Fibroblast of upper back skin (primary cell): ENCODE results near the gene KCNC1.

Experiments used
- DNase-seq: peaks from one replicate; pipeline ENCODE4 v3.0.0-alpha.2; 2013

The KCNC1 gene

DNA sequence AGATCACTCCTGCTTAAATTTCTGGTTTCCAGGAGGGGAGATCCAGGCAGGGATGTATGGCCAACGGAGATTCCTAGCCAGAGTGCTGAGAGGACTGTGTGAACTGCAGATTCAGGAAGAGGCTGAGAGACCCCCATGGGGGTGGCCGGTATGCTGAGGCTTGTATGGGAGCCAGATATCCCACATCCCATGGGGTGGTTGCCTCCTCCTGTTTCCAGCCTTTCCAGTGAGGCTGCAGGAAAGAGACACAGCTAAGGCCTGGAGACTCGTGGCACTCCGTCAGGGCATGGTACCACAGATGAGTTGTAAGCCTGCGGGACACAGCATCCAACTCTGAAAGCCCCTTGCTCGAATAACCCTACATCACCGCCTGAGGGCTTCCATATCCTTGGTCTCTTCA is 16.6 kb upstream of the KCNC1 start:
- no peak for DNase-seq

DNA sequence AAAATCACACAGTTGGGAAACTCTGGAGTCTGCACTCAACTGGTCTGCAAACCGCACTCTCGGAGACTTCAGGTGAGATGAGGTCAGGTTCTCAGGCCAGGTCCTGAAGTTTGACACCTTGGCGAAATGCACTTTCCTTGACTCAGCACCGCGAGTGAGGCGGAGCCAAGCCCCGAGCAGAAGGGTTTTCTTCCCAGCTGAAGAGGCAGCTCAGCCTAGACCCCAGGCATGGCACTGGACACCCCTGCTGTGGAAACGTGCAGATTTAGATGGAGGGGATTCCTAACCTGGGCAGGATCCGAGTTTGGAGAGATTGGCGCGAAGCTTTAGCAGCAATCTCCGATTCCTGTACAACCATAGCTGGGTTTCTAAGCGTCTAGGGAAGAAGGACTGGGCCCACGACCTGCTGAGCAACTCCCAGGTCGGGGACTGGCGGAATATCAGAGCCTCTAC is 16.0 kb upstream of the KCNC1 start:
- DNase-seq = no peak

DNA sequence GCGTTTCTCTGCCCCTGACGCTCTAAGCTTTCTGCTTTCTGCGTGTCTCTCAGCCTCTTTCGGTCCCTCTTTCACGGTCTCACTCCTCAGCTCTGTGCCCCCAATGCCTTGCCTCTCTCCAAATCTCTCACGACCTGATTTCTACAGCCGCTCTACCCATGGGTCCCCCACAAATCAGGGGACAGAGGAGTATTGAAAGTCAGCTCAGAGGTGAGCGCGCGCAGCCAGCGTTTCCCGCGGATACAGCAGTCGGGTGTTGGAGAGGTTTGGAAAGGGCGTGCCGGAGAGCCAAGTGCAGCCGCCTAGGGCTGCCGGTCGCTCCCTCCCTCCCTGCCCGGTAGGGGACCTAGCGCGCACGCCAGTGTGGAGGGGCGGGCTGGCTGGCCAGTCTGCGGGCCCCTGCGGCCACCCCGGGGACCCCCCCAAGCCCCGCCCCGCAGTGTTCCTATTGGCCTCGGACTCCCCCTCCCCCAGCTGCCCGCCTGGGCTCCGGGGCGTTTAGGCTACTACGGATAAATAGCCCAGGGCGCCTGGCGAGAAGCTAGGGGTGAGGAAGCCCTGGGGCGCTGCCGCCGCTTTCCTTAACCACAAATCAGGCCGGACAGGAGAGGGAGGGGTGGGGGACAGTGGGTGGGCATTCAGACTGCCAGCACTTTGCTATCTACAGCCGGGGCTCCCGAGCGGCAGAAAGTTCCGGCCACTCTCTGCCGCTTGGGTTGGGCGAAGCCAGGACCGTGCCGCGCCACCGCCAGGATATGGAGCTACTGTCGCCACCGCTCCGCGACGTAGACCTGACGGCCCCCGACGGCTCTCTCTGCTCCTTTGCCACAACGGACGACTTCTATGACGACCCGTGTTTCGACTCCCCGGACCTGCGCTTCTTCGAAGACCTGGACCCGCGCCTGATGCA is 15.3 kb upstream of the KCNC1 start, which contains the start of gene MYOD1:
MYOD1 (plus strand) TSS at position 544 of the 910 bp plus-strand sequence; CDS start at position 756, 212 bp downstream.
- no peak for DNase-seq

DNA sequence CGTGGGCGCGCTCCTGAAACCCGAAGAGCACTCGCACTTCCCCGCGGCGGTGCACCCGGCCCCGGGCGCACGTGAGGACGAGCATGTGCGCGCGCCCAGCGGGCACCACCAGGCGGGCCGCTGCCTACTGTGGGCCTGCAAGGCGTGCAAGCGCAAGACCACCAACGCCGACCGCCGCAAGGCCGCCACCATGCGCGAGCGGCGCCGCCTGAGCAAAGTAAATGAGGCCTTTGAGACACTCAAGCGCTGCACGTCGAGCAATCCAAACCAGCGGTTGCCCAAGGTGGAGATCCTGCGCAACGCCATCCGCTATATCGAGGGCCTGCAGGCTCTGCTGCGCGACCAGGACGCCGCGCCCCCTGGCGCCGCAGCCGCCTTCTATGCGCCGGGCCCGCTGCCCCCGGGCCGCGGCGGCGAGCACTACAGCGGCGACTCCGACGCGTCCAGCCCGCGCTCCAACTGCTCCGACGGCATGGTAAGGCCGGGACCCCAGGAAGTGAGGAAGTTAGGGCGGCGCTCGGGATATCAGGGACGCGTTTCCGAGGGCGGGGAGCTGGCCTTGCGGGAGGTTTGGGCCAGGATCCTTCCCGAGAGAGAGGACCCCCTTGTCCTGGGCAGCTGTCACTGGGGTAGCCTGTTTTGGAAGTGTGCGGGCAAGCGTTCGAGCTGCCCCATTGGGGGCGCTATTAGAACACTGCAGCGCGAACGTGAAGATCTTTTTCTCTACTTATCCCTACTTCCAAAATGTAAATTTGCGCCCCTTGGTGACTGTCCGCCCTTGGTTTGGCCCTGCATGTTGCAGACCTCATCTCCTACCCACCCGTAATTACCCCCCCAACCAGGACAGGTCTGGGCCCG is 14.4 kb upstream of the KCNC1 start:
- DNase-seq = no peak

DNA sequence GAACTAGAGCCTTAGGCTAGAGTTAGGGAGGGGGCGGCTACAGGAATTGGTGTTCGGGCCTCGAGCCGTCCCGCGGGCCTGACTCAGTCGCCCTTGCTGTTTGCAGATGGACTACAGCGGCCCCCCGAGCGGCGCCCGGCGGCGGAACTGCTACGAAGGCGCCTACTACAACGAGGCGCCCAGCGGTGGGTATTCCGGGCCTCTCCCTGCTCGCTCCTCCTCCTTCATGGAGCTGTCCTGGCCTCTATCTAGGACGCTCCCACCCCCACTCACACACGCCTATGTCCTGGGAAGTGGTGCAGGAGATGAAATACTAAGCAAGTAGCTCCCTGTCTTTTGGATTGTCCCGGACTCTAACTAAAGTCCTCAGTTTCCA is 13.8 kb upstream of the KCNC1 start:
- DNase-seq = no peak

DNA sequence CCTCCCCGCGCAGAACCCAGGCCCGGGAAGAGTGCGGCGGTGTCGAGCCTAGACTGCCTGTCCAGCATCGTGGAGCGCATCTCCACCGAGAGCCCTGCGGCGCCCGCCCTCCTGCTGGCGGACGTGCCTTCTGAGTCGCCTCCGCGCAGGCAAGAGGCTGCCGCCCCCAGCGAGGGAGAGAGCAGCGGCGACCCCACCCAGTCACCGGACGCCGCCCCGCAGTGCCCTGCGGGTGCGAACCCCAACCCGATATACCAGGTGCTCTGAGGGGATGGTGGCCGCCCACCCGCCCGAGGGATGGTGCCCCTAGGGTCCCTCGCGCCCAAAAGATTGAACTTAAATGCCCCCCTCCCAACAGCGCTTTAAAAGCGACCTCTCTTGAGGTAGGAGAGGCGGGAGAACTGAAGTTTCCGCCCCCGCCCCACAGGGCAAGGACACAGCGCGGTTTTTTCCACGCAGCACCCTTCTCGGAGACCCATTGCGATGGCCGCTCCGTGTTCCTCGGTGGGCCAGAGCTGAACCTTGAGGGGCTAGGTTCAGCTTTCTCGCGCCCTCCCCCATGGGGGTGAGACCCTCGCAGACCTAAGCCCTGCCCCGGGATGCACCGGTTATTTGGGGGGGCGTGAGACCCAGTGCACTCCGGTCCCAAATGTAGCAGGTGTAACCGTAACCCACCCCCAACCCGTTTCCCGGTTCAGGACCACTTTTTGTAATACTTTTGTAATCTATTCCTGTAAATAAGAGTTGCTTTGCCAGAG is 13.2 kb upstream of the KCNC1 start:
- no peak for DNase-seq

DNA sequence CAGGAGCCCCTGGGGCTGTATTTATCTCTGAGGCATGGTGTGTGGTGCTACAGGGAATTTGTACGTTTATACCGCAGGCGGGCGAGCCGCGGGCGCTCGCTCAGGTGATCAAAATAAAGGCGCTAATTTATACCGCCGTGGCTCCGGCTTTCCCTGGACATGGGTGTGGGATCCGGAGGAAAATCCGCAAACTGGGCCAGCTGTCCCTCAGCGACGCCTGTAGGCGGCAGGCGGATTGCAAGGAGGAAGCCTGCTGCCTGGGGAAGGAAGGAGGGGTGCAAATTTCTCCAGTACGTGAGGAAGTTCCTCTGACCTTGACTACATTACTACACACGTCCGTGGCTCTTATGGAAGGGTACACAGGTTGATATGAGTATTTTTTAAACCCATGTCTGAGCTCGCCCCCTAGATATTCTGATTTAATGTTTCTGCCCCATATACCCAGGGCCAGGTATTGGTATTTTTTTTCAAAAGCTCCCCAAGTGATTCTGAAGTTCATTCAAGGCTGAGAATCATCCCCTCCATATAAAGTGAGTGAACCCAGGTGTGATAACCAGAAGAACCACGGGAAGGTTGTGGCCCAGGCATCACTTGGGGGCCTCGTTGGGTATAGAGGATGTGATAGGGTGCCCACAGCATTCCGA is 12.5 kb upstream of the KCNC1 start:
- no peak for DNase-seq

DNA sequence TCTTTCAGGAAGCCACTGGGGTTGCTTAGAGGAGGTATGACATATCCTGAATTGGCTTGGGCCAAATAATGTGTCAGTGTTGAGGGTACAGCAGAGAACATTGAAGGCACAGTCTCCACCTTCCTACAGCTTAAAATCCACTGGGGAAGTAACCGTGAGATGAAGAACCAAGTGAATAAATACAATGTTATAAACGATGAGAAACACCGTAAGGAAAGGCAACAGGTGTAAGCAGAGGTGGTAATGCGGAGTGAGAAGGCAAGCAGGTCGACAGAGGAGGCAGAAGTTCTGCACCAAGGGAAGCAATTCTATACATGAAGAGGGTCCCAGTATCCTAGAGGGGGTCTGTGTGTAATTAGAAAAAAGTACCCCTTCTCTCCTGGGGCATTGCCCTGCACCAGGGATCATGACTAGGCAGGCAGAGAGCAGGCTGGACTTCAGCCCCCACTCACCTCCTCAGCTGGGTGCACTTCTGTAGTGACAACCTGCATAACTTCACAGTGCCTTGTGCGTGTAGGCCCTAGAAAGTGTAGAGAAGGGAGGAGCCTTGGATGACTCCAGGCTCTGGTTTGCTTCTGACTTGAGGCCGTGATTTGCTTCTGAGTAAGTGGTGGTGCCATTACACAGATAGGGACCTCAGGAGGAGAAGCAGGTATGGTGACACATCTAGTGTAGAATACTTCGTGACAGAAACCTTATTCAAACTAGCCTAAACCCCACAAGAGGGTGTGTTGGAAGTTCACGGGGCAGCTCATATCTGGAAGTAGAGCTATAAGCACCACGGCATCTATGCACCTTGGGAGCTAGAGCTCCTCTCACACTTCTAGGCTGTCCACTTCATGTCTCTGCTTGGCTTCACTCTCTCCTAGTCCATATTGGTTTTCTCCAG is 10.3 kb upstream of the KCNC1 start:
- no peak for DNase-seq

DNA sequence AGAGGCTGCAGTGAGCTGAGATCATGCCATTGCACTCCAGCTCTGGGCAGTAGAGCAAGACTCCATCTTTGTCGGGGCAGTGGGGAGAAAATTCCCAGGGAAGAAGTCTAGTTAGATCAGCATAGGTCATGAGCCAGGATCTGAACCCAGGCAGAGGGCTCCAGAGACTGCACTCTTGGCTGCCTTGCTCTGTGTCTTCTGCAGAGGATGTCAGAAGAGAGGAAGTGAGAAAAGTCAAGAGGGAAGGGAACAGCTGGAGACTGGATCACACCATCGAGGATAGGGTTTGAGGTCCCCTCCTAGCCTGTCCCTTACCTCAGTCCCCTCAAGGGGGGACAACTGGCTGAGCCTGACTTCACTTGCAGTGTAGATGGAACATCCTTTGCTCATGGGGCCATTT is 9.4 kb upstream of the KCNC1 start:
- DNase-seq = no peak

DNA sequence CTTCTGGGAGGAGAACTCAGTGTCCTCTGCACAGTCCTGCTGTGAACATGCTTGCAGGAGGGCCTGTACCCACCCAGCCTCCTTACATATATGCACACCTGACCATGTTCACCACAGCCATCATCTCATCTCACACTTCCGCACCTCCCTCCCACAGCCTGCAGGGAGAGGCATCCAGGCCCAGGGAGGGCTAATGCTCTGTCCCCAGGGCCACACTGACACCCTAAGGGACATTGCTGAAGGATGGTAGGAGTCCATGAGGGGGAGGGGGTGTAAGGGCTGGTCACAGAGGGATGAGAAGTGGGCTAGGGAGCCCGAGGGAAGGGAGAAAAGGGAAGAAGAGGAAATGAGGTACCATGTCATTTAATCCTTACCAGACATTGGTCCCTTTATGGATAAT is 4.4 kb upstream of the KCNC1 start:
- no peak for DNase-seq

DNA sequence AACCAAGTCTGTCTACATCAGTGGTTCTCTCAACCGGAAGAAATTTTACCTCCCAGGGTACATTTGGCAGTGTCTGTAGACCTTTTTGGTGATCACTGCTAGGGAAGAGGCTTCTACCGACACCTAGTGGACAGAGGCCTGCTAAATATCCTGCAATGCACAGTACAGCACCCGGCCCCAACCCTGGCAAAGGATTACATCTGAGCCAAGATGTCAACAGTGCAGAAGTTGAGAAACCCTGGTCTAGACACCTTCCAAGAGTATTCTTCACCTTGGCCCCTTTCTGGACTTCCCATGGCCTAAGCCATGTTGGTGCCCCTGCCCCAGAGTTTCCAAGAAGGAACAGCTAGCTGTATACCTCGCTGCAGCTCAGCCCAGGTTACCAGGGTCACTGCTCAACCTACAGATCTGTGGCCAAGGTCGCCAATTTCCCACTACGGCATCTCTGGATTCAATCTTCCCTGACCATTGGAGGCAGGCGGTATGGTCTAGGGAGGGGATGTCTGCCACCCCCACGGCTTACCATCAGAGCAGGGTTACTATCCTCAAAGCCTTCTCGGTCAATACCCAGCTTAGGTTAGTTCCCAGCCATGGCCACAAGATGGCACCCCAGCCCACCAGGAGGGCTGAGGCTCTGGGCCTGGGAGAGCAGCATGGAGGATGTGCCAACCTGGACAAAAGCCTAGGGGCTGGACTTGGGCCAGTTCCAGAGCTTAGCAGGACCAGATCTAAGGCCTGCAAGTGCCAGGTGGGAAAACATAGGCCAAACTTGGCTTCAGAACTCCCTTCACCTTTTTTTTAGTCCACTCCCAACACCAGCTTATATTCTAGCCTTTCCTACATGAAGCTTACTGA is 3.7 kb upstream of the KCNC1 start:
- peak; percentile 65 for DNase-seq

DNA sequence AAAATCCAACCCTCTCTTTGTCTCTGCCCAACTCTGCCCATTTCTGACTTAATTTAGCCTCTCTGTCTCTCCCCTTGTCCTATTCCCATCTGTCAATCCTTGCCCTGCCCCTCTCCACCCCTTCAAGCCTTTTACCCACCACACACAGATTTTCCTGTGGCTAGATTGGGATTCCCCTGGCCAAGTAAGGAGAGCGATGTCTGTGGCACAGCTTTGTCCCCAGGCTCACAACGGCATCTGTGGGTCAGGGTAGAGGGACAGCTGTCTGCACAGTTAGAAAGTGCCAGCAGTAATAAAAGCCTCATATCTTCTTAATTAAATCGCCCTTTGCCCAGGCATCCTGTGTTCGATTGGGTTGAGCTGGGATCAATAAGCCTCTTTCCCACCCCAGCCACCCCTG is 1.3 kb upstream of the KCNC1 start:
- DNase-seq = no peak

DNA sequence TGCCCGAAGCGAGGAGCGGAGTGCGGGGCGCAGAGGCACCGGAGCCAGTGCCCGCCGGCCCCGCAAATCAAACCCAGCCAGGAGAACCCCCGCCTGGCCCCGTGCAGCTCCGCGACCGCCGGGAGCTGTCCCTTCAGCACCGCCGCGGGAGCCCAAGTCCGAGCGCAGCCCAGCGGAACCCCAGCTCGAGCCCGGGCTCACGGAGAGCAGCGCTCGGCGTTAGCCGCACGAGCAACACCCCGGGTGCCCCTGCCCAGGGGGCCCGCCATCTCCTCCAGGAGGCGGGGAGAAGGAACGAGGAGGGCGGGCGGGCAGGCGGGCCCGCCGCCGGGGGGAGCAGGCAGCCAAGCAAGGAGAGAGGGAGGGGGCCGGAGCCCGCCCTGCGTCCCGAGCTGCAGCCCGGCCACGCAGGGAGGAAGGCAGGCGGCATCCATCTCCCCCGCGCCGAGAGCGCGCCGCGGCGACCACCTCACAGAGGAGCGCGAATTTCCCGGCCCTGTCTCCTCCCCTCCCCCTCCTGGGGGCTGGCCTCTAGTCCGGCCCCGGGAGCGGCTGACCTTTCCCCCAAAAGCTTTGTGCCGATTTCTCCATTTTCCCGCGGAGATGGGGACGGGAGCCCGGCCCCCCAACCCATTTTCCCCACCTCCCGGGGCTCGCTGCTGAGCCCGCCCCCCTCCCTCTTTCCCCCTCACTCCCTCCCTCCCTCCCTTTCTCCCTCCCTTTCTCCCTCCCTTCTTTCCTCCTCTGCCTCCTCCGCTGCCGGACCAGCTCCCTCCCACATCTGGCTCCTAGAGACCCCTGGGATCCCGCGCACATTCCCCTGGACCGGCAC is 621 bp downstream of the KCNC1 start:
- DNase-seq = peak; percentile 64

DNA sequence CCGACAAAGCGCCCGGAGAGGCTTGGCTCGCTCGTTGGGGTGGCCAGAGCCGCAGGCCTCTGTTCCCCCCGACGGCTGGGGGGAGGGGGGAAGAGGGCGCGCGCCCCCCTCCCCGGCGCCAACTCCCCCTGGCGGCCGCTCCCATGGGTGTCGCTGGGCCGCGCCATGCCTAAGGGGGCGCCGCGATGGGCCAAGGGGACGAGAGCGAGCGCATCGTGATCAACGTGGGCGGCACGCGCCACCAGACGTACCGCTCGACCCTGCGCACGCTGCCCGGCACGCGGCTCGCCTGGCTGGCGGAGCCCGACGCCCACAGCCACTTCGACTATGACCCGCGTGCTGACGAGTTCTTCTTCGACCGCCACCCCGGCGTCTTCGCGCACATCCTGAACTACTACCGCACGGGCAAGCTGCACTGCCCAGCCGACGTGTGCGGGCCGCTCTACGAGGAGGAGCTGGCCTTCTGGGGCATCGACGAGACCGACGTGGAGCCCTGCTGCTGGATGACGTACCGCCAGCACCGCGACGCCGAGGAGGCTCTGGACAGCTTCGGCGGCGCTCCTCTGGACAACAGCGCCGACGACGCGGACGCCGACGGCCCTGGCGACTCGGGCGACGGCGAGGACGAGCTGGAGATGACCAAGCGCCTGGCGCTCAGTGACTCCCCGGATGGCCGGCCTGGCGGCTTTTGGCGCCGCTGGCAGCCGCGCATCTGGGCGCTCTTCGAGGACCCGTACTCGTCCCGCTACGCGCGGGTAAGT is 1.4 kb downstream of the KCNC1 start:
- DNase-seq = no peak

DNA sequence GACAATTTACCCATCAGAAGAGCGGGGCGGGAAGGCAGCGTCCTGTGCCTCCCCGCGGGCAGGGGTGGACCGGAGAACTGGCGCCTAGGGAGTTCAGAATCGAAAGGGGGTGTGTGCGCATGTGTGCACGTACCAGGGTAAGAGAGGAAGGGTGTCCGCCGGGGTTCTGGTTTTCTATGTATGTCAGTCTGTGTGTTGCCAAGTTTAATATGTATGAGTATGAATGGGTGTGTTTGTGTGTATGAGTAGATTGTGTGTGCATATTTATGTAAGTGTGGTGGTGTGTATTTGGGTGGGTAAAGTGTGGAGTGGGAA is 2.0 kb downstream of the KCNC1 start:
- DNase-seq = no peak

DNA sequence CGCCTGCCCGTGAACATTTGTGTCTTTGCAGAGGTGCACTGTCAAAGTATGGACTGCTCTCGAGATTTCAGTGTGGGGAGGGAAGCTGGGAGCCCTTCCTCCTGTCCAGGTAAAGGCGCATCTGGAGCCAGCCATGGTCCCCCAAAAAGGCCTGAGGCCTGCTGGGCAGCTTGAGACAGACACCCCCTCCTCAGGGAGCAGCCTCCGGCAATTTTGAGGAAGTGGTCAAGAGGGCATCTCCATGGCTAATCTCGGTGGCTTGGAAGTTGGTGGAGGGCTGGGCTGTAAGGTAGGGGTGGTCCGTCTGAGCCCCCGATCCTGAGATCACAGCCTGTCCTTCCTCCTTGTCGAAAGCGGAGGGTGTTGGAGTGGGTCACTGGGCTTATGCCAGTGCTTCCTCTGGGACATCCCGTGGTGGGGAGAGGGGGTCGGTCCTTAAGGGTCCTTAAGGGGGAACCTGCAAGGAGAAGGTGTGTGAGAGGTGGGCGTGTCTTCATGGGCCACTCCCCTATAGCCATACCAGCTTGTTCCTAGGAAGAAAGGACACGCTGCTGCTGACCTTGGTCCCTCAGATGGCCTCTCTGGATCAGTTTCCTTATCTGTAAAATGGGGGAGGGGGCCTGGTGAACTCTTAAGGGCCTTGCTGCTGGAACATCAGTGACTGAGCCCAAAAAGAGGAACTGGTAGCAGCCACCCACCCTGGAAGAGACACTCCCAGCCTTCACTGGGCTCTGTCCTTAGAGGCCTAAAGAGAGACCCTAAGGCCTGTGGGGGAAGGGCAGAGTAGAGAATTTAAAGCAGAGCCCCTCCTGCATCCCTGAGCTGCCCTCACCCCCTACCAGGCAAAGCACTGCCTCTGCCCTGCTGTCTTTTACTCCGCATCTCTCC is 2.6 kb downstream of the KCNC1 start:
- DNase-seq = no peak

DNA sequence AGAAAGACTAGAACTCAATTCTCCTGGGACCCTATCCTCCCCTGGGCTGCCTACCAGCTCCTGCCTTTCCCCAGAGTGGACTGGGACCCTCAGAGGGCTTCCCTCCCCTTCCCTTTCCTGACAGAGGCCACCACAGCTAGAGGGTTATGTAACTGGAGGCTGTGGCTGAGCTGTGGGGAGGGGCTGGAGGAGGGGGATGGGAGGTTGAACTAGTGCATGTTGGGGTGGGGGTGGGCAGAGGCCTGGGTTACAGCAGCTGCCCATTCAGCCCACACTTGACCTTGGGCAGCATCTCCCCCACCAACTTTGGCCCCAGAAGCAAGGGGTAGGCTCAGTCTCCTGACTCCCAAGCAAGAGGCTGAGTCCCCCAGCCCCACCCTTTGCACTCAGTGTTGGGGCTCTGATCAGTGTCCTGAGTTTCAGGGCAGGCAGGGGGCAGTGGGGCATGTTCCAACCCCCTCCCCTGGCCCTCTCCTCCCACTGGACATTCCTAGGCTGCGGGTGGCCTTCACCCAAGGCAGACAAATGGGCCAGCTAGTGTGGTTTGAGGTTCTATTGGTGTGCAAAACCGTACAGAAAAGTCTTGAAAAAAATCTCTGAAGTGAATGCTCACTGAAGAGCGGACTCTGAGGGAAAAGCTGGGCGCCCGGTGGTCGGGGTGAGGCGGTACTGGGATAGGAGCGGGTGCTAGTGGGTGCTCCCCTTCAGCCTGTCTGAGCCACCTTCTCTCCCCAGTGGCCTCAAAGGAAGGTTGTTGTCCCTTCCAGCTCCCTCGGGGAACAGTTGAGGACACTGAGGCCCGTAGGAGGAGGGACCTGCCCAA is 3.8 kb downstream of the KCNC1 start:
- no peak for DNase-seq
